ENCODE results near the gene HRK. TPM values are rescaled to one million over a fixed set of nuclear protein-coding genes. Genes with fewer than 3 reads are reported as not detected.
A peak's percentile ranks its signal among the peaks of the same experiment; 100 is the strongest.

HRK gene
- total and polyA plus RNA-seq, 9 donors = 0.13 to 0.64 (median 0.29) TPM

- Histone ChIP-seq H3K4me3 (ENCODE audit: low read length) (no peak overlapping the region), H3K36me3 (ENCODE audit: control insufficient read depth, insufficient read depth, low read length) (no peaks in the 10 kb centered on the region), H3K4me1 (ENCODE audit: control insufficient read depth, insufficient read depth, low read length) (peaks cover 25% of the 10 kb centered on the region), H3K9me3 (replicated peaks; ENCODE audit: control insufficient read depth, low read depth, low read length) (peaks cover 5% of the 10 kb centered on the region), H3K27ac (ENCODE audit: low read length) (no peak overlapping the region), H3K27me3 (ENCODE audit: control insufficient read depth, insufficient read depth, low read length) (peaks cover 48% of the 10 kb centered on the region)
- no peak for DNase-seq
- 98% methylated on average over 4 of the region's 4 CpGs for WGBS (ENCODE audit: insufficient coverage)
Measured at GRCh38 chr12:116874324-116874995, 6.8 kb downstream of the HRK start.

DNA sequence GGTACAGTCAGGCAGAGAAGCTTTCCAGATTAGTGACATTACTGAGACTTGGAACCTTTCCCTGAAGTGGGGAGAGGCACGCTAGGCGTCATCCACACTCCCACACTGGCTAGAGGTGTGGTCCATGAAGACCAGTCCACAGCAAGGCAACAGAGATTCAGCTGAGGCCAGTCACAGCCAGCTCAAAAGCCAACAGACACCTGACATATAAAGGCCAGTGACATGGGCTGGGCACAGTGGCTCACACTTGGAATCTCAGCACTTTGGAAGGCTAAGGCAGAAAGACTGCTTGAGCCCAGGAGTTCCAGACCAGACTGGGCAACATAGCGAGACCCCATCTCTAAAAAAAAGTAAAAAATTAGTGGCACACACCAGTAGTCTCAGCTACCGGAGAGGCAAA, 10.9 kb downstream of the HRK start:
- Histone ChIP-seq H3K4me3 (ENCODE audit: low read length) (no peak overlapping the region), H3K9me3 (replicated peaks; ENCODE audit: control insufficient read depth, low read depth, low read length) (peaks cover 5% of the 10 kb centered on the region), H3K27ac (ENCODE audit: low read length) (no peak overlapping the region), H3K27me3 (ENCODE audit: control insufficient read depth, insufficient read depth, low read length) (peaks cover 19% of the 10 kb centered on the region), H3K4me1 (ENCODE audit: control insufficient read depth, insufficient read depth, low read length) (no peaks in the 10 kb centered on the region), H3K36me3 (ENCODE audit: control insufficient read depth, insufficient read depth, low read length) (no peaks in the 10 kb centered on the region)
- WGBS (ENCODE audit: insufficient coverage) = 100% methylated on average over 1 of the region's 4 CpGs
- no peak for DNase-seq

GRCh38 chr12:116867523-116867922, 13.7 kb downstream of the HRK start:
- WGBS (ENCODE audit: insufficient coverage) = 83% methylated on average over 2 of the region's 2 CpGs
- no peaks in the 10 kb centered on the region for H3K9me3 ChIP-seq (replicated peaks; ENCODE audit: control insufficient read depth, low read depth, low read length)

DNA sequence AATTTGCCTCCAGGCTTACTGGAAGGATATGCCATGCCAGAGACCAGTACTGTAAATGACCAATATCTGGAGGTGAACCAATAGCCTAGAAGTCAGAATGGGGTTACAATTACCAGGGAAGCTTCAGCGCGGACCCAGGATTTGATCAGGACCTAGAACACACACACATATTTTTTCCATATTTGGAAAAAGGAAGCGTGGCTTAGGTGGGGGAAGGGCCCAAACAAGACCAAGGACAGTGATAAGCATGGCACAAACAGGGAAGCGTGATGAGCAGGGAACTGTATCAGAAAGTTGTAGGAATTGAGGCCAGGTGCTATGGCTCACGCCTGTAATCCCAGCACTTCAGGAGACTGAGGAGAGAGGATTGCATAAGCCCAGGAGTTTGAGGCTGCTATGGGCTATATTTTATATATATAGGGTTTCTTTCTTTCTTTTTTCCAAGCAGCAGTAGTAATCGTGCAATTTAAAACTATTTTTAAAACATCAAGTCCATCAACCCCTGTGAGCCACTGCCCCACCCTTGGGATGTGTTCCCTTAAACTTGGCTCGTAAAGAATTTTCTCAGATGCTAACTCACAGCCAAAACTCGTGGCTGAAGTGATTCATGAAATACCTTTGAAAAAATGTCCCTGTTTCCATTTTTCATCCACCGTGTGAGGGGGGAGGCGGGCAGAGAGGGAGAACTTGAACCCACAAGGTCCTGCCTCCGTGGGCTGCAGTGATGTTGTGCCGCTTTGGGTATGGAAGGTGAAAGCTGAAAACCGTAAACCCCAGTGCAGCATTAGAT, 16.7 kb downstream of the HRK start:
- DNase-seq = no peak

More at GRCh38 chr12:116867523-116867922, 13.7 kb downstream of the HRK start:
- no peak for DNase-seq
- Histone ChIP-seq H3K27me3 (ENCODE audit: control insufficient read depth, insufficient read depth, low read length) (peaks cover 12% of the 10 kb centered on the region), H3K36me3 (ENCODE audit: control insufficient read depth, insufficient read depth, low read length) (no peaks in the 10 kb centered on the region), H3K4me1 (ENCODE audit: control insufficient read depth, insufficient read depth, low read length) (no peaks in the 10 kb centered on the region), H3K4me3 (ENCODE audit: low read length) (no peak overlapping the region), H3K27ac (ENCODE audit: low read length) (no peak overlapping the region)

GRCh38 chr12:116863275-116863767, 17.9 kb downstream of the HRK start:
- H3K9me3 ChIP-seq (replicated peaks; ENCODE audit: control insufficient read depth, low read depth, low read length) = no peaks in the 10 kb centered on the region
- peaks cover 11% of the 10 kb centered on the region for H3K27me3 ChIP-seq (ENCODE audit: control insufficient read depth, insufficient read depth, low read length)
- no peaks in the 10 kb centered on the region for H3K36me3 ChIP-seq (ENCODE audit: control insufficient read depth, insufficient read depth, low read length)
- H3K27ac ChIP-seq (ENCODE audit: low read length) = no peak overlapping the region
- DNase-seq = no peak
- no peak overlapping the region for H3K4me3 ChIP-seq (ENCODE audit: low read length)
- H3K4me1 ChIP-seq (ENCODE audit: control insufficient read depth, insufficient read depth, low read length) = peaks cover 21% of the 10 kb centered on the region
- WGBS (ENCODE audit: insufficient coverage) = 16% methylated on average over 4 of the region's 6 CpGs

More for the DNA sequence above, 16.7 kb downstream of the HRK start:
- 69% methylated on average over 4 of the region's 13 CpGs for WGBS (ENCODE audit: insufficient coverage)
- Histone ChIP-seq H3K4me3 (ENCODE audit: low read length) (no peak overlapping the region), H3K27me3 (ENCODE audit: control insufficient read depth, insufficient read depth, low read length) (peaks cover 8% of the 10 kb centered on the region), H3K4me1 (ENCODE audit: control insufficient read depth, insufficient read depth, low read length) (peaks cover 18% of the 10 kb centered on the region), H3K36me3 (ENCODE audit: control insufficient read depth, insufficient read depth, low read length) (no peaks in the 10 kb centered on the region), H3K9me3 (replicated peaks; ENCODE audit: control insufficient read depth, low read depth, low read length) (no peaks in the 10 kb centered on the region), H3K27ac (ENCODE audit: low read length) (no peak overlapping the region)

DNA sequence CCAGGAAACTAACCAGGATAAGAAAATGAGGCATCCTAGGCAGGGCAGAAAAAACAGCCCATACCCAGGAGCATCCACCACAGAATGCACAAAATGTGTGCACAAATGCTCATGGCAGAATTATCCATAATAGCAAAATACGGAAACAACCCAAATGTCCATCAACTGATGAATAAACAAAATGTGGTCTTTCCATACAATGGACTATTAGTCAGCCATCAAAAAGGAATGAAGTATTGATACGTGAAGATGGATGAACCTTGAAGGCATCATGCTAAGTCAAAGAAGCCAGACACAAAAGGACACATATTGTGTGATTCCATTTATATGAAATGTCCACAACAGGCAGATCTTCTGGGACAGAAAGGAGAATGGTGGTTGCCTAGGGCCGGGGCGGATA, 19.1 kb downstream of the HRK start:
- no CpG with 5 or more reads among the region's 4 CpGs for WGBS (ENCODE audit: insufficient coverage)
- Histone ChIP-seq H3K36me3 (ENCODE audit: control insufficient read depth, insufficient read depth, low read length) (no peaks in the 10 kb centered on the region), H3K4me3 (ENCODE audit: low read length) (no peak overlapping the region), H3K27me3 (ENCODE audit: control insufficient read depth, insufficient read depth, low read length) (peaks cover 11% of the 10 kb centered on the region), H3K9me3 (replicated peaks; ENCODE audit: control insufficient read depth, low read depth, low read length) (no peaks in the 10 kb centered on the region), H3K4me1 (ENCODE audit: control insufficient read depth, insufficient read depth, low read length) (peaks cover 21% of the 10 kb centered on the region), H3K27ac (ENCODE audit: low read length) (no peak overlapping the region)
- DNase-seq = no peak

- DNase-seq = peak; percentile 86
- Histone ChIP-seq H3K27ac (ENCODE audit: low read length) (no peak overlapping the region), H3K9me3 (replicated peaks; ENCODE audit: control insufficient read depth, low read depth, low read length) (no peaks in the 10 kb centered on the region), H3K4me3 (ENCODE audit: low read length) (no peak overlapping the region), H3K36me3 (ENCODE audit: control insufficient read depth, insufficient read depth, low read length) (no peaks in the 10 kb centered on the region), H3K27me3 (ENCODE audit: control insufficient read depth, insufficient read depth, low read length) (peaks cover 13% of the 10 kb centered on the region), H3K4me1 (ENCODE audit: control insufficient read depth, insufficient read depth, low read length) (peaks cover 21% of the 10 kb centered on the region)
- WGBS (ENCODE audit: insufficient coverage) = 15% methylated on average over 4 of the region's 12 CpGs
Measured at GRCh38 chr12:116861320-116861719, 19.9 kb downstream of the HRK start.

DNA sequence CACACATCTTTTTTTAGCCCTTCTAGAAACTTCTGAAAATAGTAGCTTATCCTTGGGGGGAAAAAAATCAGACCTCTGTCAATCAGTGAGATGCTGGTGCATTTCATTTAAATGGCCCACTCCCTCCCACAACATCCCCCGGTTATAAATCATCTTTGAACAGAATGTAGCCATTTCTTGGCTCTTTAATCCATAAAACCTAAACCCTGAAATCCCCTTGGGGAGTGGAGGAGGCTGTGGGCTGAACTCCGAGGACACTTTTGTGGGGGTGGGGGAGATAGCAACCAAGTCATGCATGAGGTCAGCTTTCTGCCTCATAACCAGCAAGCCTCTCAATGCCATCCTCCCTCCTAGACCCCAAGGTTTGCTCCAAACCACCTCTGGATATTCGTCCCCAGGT, 21.0 kb downstream of the HRK start:
- Histone ChIP-seq H3K4me3 (ENCODE audit: low read length) (no peak overlapping the region), H3K27ac (ENCODE audit: low read length) (no peak overlapping the region), H3K4me1 (ENCODE audit: control insufficient read depth, insufficient read depth, low read length) (peaks cover 21% of the 10 kb centered on the region), H3K27me3 (ENCODE audit: control insufficient read depth, insufficient read depth, low read length) (peaks cover 10% of the 10 kb centered on the region), H3K36me3 (ENCODE audit: control insufficient read depth, insufficient read depth, low read length) (no peaks in the 10 kb centered on the region), H3K9me3 (replicated peaks; ENCODE audit: control insufficient read depth, low read depth, low read length) (no peaks in the 10 kb centered on the region)
- DNase-seq = no peak
- WGBS (ENCODE audit: insufficient coverage) = no CpG with 5 or more reads among the region's 3 CpGs

GRCh38 chr12:116859079-116859478, 22.2 kb downstream of the HRK start:
- Histone ChIP-seq H3K27ac (ENCODE audit: low read length) (no peak overlapping the region), H3K36me3 (ENCODE audit: control insufficient read depth, insufficient read depth, low read length) (no peaks in the 10 kb centered on the region), H3K4me3 (ENCODE audit: low read length) (no peak overlapping the region), H3K4me1 (ENCODE audit: control insufficient read depth, insufficient read depth, low read length) (peaks cover 21% of the 10 kb centered on the region), H3K27me3 (ENCODE audit: control insufficient read depth, insufficient read depth, low read length) (peaks cover 8% of the 10 kb centered on the region), H3K9me3 (replicated peaks; ENCODE audit: control insufficient read depth, low read depth, low read length) (no peaks in the 10 kb centered on the region)
- 43% methylated on average over 2 of the region's 5 CpGs for WGBS (ENCODE audit: insufficient coverage)
- no peak for DNase-seq

DNA sequence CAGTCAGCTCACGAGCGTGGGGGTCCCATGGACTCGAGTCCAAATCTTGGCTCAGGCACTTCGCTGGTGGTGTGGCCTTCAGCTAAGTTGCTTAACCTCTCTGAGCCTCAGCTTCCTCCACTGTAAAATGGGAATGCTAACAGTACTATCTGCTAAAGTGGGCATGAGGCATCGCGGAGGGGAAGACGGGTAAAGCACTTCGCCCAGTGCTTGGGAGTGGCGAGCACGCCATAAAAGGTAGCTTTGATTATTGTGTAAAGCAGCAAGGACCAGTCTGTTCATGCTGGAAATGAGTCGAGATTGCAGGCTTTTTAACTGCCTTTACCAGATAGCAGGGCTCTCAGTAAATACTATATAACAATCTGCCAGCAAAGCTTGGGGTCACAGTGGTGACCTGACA, 24.5 kb downstream of the HRK start:
- Histone ChIP-seq H3K4me3 (ENCODE audit: low read length) (no peak overlapping the region), H3K9me3 (replicated peaks; ENCODE audit: control insufficient read depth, low read depth, low read length) (no peaks in the 10 kb centered on the region), H3K27me3 (ENCODE audit: control insufficient read depth, insufficient read depth, low read length) (peaks cover 7% of the 10 kb centered on the region), H3K36me3 (ENCODE audit: control insufficient read depth, insufficient read depth, low read length) (no peaks in the 10 kb centered on the region), H3K27ac (ENCODE audit: low read length) (no peak overlapping the region), H3K4me1 (ENCODE audit: control insufficient read depth, insufficient read depth, low read length) (peaks cover 18% of the 10 kb centered on the region)
- WGBS (ENCODE audit: insufficient coverage) = 75% methylated on average over 10 of the region's 11 CpGs
- no peak for DNase-seq
